HG03175 (cell line): ENCODE data around the gene DUOX2.
"Not testable (repeated sequence)": the region's sequence is repeated elsewhere in the genome, so short reads cannot be mapped to it uniquely, and the experiment has no call there.

ENCODE experiments used
- ATAC-seq: cut with Tn5 transposase; IDR thresholded peaks from one replicate; pipeline ENCODE4 v1.9.1; 2021; ENCODE audit warnings: mild to moderate bottlenecking, moderate library complexity; ENCODE audit not compliant: unreplicated experiment

The DUOX2 gene

DNA sequence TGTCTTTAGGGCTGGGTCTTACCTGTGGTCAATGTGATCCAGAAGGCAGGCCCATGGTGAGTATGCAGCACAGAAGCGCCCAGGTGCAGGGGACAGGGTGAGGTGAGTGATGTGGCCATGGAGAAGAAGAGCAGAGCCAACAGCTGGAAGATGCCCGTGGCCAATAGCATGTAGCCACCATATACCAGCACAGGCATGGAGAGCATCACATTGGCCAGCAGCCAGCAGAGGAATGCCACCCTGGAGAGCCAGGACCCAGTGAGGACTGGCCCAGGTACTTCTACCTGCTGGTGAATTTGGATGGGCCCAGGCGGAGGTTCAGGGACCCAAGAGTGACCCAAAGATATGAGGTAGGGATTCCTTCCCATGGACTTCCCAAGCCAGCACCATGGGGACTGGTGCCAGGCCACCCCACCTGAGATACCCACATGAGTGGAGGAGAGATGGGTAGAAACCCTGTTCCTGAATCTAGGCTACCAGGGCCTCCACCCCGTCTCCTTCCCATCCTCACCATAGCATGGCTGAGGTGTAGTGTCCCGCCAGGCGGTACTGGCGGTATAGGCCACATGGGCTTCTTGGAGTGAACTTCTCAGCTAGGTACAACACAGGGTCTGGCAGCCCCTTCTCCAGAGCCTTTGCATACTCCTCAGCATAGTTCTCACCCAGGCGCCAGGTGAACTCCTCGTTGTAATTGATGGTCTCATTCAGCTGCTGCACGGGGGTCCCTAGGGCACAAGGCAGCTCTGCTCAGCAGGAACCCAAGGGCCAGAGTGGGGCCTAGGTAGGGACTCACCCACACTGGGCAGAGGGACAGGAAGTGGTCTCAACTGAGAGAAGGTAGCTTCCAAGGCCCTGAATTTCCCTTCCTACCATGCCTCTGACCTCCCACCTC, 6.4 kb upstream of the DUOX2 start:
- ATAC-seq: no peak

GRCh38 chr15:45118996-45119395, 5.0 kb upstream of the DUOX2 start:
- ATAC-seq: no peak

DNA sequence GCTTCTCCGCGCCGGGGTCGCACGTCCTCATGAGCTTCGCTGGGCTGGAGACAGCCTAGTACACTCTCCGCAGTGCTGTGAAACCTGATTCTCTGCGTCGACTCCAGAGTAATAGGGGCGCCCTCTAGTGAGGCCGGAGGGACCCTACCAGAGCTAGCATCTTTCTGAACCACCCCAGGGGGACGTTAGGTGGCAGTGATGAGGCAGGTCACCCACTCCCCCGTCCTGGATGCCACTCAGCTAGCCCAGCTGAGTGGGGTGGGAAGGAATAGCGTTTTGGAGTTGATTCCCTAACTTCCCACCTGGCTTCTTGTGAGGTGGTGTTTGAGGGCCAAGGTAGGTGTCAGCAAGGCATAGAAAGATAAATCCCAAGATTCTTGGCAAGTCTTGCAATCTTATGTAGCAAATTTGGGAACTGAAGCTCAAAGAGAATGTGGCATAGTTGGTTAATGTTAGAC, 4.2 kb upstream of the DUOX2 start:
- peak; percentile 94 for ATAC-seq

GRCh38 chr15:45117308-45118130, 3.5 kb upstream of the DUOX2 start:
- ATAC-seq: peak; percentile 10

DNA sequence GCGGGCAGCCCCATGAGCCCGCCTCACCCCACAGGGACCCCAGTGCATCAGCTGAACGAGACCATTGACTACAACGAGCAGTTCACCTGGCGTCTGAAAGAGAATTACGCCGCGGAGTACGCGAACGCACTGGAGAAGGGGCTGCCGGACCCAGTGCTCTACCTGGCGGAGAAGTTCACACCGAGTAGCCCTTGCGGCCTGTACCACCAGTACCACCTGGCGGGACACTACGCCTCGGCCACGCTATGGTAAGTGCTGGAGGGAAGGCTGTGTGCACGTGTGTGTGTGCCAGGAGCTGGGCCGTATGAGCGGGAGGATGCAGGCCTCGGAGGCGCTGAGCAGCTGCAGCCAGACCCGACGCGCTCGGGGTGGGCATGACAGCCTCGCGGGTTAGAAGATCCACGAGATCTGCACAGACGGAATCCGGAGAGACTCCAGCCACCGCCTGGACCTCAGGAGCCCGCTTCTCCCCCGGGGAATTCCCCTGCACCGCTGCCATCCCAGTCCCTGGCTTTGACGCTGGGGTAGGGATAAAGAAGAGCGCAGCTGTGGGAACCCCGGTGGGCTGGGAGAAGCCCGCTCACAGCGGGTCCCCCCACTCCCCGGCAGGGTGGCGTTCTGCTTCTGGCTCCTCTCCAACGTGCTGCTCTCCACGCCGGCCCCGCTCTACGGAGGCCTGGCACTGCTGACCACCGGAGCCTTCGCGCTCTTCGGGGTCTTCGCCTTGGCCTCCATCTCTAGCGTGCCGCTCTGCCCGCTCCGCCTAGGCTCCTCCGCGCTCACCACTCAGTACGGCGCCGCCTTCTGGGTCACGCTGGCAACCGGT, 2.7 kb upstream of the DUOX2 start:
- ATAC-seq: no peak

- ATAC-seq: no peak
These were observed 2.1 kb upstream of the DUOX2 start for GRCh38 chr15:45116006-45116481.

DNA sequence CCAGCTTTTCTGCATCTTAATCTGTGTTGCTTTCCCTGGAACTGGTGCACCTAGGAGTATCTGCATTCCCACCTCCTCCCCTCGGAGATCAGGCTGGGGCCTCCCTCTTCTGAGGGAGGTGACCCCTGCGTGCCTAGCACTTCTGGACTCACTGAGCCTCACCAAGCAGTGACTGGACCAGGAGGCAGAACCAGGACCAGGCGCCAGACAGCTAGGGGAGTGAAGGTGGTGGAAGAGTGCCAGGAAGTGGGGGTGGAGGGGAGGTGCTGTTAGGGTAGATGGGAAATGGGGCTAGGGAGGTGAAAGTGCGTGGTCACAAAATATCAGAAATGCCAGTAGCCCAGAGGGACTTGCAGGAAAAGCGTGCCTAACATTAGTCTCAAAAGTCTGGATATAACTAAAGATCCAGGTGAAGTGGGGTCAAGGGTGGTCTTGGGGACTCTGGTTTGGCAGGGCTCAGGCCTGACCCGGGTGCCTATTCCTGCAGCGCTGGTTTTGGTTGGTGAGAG, 1.4 kb upstream of the DUOX2 start:
- ATAC-seq: no peak

- ATAC-seq: no peak
These were observed 746 bp upstream of the DUOX2 start for GRCh38 chr15:45114751-45115085.

DNA sequence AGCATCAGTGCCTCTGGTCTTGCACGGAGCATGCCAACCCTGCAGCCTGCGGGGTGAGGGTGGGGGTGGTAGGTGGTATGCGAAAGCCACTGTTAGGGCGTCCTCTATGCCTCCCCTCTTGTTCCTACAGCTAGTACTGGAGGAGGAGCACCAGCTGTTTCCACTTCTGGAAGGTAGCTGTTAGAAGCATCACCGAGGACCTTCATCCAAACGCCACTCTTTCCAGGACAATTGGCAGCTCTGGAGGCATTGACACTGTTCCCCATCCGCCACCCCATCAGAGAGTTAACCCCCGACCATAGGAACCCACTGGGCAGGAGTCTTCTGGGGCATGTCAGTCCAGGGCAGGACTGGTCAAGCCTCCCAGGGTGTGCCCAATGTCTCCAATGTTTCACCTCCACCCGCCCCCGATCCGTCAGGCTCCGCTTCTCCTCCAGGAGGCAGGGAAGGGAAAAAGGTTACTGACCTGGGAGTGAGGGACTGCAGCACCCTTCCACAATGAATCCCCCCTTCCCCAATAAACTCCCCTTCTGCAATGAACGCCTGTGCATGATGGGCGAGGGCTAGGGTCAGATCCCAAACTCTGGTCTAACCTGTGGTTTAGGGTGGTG, 487 bp downstream of the DUOX2 start:
- no peak for ATAC-seq

DNA sequence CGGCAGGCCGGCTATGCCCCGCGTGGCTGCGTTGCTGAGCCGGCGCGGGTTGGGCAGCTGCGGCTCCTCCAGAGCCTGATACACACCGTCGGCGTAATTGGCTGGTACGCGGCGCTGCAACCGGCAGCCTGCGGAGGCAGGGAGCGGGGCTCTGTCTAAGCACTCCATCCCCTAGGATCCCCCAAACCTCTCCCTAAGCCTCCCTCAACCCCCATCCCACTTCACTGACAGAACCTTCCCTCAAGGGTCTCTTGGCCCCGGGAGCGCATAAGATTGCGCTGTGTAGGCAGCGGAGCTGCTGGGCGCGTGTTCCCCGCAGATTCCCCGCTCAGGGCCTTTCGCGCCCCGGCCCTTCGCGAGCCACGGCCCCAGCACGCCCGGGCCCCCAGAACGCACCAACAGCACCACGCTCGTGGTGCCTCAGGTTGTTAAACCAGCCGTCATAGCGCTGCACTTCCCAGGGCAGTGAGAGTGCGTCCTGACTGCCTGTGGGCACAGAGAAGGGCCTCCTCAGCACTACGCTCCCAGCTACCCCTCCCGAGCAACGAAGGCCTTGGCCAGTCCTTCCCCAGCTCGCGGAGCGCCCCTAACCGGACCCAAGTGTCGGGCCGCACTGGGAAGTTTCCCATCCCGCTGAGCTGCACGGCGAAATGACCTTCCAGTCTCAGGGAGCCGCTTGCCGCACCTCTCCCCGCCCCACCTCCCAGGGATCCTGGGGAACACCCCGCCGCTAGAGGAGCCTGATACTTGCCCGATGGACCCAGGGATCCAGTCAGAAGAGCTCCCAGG, 1.2 kb downstream of the DUOX2 start:
- no peak for ATAC-seq

- no peak for ATAC-seq
These were observed 1.8 kb downstream of the DUOX2 start for GRCh38 chr15:45112143-45112590.

DNA sequence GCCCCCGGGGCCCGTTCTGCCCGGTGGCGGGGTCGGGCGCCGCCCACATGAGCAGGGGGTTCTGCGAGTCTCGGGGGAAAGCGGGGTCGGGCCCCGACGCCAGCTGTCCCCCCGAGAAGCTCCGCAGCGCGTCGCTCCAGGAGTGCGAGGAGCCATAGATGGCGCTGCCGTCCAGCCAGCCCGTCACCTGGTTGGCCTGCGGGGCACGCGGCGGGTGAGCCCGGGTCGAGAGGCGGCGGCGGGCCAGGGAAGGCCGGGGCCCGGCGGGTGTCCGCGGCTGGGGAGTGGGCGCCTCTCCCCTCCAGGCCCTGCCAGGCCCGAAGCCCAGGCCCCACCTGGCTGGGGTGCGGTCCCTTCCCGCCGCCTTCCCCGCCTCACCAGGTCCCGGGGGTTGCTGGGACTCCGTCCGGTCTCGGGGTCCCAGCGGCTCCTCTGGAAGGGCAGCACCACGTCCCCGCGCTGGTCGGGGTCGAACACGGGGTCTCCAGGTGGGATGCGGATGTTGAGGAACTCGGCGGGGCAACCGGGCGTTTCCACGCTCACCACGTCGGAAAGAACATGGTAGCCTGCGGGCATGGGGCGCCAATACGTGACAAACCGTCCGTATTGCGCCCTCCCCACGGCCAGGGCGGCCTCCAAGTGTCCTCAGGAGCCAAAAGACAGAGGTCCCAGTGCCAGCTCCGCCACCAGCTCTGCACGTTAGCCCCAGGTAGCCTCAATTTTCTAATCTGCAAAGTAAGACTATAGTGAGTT, 2.4 kb downstream of the DUOX2 start:
- no peak for ATAC-seq

- no peak for ATAC-seq
These were observed 3.6 kb downstream of the DUOX2 start for GRCh38 chr15:45110256-45110820.

- ATAC-seq: no peak
These were observed 5.9 kb downstream of the DUOX2 start for GRCh38 chr15:45107941-45108630.

DNA sequence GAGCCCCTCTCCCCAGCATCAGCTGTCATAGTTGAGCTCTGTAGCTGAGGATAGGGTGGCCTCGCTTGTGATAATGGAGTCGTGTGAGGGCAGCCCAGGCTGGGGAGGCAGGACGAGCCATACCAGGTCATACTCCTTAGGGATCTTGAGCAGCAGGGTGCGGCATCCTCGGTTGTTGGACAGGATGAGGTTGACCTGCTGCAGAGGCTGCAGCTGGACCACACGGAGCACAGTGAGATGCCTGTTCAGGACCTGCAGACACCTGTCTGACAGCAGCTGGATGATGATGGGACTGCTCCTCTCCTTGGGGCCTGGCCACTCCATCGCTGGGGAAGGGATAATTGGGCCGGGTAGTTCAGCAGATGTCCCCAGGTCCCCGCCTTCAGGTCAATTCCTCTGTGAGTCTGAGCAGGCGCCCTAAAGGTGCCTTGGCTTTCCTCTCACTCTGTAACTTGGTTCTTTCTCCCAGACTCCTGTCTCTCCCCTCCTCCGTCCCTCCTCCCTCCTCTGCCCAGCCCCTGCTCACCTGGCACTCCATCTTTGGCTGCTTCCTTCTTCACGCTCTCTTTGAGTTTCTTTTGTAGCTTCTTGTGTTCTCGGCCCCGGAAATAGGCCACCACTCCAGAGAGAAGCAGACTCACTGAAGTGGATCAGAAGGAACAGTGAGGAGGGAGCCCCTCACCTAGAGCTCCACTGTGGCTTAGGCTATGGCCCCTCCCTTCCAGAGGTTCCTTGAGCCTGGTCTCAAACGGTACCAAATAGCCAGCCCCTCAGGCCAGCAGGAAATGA, 7.8 kb downstream of the DUOX2 start:
- ATAC-seq: no peak

DNA sequence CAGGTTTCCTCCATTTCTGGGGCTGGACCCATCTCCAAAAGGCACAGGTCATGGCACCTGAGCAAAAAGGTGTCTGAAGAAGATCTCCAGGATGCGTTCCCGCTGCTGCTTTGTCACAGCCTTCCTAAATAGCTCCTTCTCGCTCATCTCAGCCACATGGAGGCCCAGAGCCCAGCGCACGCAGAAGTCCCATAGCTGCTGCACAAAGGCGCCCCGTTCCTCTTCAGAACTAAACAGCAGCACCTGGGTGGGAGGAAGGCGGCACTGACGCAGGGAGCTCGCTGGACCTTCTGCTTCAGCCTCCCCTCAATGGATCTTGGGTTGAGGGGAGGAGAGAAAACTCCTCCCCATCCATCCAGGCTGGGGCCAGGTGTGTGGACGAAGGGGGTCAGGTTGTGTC, 8.4 kb downstream of the DUOX2 start:
- no peak for ATAC-seq

GRCh38 chr15:45104170-45104569, 9.8 kb downstream of the DUOX2 start:
- ATAC-seq: not testable (repeated sequence)
